ENCODE results near the gene TPRX1.

DNA sequence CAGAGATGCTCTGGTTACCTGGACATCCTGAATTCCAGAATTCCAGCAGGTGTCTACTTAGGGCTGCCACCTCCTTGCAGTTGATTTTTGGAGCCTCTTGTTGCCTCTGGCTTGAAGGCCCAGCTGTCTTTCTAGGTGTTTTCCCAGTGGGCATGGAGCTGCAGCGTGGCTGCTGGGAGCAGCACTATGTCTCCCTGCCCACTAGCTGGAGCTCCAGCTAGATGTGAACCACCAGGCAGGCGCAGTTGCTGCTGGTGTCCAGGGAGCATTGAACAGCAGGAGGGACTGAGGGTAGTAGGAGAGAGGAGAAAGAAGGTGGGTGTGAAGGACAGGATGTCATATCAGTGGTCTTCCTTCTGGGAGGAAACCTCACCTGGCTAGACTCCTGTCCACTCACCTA lies 35.7 kb downstream of the TPRX1 start:
- TF ChIP-seq, protein P1, sequence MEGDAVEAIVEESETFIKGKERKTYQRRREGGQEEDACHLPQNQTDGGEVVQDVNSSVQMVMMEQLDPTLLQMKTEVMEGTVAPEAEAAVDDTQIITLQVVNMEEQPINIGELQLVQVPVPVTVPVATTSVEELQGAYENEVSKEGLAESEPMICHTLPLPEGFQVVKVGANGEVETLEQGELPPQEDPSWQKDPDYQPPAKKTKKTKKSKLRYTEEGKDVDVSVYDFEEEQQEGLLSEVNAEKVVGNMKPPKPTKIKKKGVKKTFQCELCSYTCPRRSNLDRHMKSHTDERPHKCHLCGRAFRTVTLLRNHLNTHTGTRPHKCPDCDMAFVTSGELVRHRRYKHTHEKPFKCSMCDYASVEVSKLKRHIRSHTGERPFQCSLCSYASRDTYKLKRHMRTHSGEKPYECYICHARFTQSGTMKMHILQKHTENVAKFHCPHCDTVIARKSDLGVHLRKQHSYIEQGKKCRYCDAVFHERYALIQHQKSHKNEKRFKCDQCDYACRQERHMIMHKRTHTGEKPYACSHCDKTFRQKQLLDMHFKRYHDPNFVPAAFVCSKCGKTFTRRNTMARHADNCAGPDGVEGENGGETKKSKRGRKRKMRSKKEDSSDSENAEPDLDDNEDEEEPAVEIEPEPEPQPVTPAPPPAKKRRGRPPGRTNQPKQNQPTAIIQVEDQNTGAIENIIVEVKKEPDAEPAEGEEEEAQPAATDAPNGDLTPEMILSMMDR (IDR thresholded peaks at IDR 0.05) = no peak
- TF ChIP-seq POLR2A (IDR thresholded peaks at IDR 0.05) = no peak

Data from testis (tissue), 2 donors.